ENCODE data around the gene CATSPERB.

DNA sequence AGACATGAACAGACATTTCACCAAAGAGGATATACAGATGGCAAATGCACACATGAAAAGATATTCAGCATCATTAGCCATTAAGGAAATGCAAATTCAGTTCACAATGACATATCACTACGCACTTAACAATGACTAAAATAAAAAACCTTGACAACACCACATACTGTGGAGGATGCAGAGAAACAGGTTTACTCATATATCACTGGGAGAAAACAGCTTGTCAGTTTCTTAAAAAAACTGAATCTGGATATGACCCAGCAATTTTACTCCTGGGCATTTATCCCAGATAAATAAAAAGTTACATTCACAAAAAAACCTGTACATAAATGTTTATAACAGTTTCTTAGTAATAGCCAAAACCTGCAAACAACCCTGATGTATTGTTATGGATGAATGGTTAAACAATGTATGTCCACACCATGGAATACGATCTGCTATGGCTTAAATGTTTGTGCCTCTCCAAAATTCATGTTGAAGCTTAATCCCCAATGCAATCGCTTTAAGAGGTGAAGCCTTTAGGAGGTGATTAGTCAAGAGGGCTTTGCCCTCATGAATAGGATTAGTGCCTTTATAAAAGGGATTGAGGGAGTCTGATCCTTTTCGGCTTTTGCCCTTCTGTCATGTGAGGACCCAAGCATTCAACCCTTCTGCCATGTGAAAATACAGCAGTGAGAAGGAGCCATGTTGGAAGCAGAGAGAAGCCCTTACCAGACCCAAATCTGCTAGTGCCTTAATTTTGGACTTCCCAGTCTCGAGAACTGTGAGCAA lies 185.8 kb downstream of the CATSPERB start:
- TF ChIP-seq CTCF (IDR thresholded peaks at IDR 0.05; ENCODE audit: control extremely low read depth in 1 of 3, insufficient read depth in 1 of 3, low read depth in 1 of 3, low read length in 3 of 3) (no peak), GABPA (IDR thresholded peaks at IDR 0.05; ENCODE audit: borderline replicate concordance, insufficient read depth, low read length) (no peak), RFX5 (IDR thresholded peaks at IDR 0.05; ENCODE audit: borderline replicate concordance, low read depth, low read length) (no peak), TEAD4 (IDR thresholded peaks at IDR 0.05; ENCODE audit: low read depth, low read length) (no peak), EZH2 (IDR thresholded peaks at IDR 0.05; ENCODE audit: low read depth, low read length, severe bottlenecking) (no peak), RAD21 (IDR thresholded peaks at IDR 0.05 in 1 of 2, conservative IDR thresholded peaks at IDR 0.05 in 1 of 2; ENCODE audit: low read depth in 2 of 2, low read length in 2 of 2) (no peak), POLR2A (IDR thresholded peaks at IDR 0.05; ENCODE audit: control extremely low read depth in 1 of 2, low read depth in 2 of 2, low read length in 2 of 2) (no peak), MAFK (IDR thresholded peaks at IDR 0.05; ENCODE audit: low read depth, low read length) (no peak), SP1 (IDR thresholded peaks at IDR 0.05; ENCODE audit: low read depth, low read length) (no peak), YY1 (IDR thresholded peaks at IDR 0.05; ENCODE audit: low read depth, low read length) (no peak), TAF1 (IDR thresholded peaks at IDR 0.05; ENCODE audit: low read depth, low read length) (no peak)
- TF ChIP-seq, protein P1, sequence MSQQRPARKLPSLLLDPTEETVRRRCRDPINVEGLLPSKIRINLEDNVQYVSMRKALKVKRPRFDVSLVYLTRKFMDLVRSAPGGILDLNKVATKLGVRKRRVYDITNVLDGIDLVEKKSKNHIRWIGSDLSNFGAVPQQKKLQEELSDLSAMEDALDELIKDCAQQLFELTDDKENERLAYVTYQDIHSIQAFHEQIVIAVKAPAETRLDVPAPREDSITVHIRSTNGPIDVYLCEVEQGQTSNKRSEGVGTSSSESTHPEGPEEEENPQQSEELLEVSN (IDR thresholded peaks at IDR 0.05) = no peak

Data from H1 (cell line).